ENCODE measurements around the gene ZMYM2.

Gene ZMYM2

GRCh38 chr13:20049558-20050473 lies 91.3 kb downstream of the ZMYM2 start:
- no peak for DNase-seq

GRCh38 chr13:20051366-20051765 lies 92.8 kb downstream of the ZMYM2 start:
- DNase-seq = no peak

DNA sequence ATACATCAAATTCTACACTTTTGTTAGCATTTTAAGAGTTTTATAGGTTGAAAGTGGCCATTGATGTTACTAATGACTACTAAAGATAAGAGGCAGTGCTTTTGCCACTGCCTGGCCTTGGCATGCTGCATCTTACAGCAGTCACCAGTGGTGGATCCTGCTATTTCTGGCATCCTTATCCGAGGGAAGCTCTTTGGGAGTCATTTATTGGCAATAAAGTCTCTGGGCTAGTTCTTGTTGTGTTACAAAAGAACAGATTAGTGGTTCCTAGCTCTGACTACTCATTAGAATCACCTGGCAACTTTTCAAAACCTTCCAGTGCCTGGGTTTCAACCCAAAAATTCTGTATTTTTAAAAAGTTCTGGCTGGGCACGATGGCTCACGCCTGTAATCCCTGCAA lies 94.5 kb downstream of the ZMYM2 start:
- no peak for DNase-seq

DNA sequence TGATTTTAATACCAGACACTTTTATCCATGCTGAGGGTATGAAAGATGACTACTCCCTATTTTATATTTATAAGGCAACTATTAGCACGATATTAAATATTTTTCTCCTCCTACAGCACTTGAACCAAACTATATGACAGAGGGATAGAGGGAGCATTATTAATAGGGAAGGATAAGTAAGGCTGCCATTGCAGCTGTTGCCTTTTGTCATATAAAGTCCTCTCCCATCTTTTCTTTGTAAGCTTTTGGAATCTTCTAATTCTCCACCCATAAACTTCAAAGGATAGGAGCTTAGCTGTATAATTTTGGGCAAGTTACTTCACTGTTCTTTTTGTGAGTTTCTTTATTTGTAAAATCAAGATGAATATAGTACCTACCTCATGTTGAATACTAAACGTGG lies 95.4 kb downstream of the ZMYM2 start:
- no peak for DNase-seq

- DNase-seq = no peak
Measured at GRCh38 chr13:20054586-20054985, 96.1 kb downstream of the ZMYM2 start.

GRCh38 chr13:20057214-20057613 lies 98.7 kb downstream of the ZMYM2 start:
- no peak for DNase-seq

DNA sequence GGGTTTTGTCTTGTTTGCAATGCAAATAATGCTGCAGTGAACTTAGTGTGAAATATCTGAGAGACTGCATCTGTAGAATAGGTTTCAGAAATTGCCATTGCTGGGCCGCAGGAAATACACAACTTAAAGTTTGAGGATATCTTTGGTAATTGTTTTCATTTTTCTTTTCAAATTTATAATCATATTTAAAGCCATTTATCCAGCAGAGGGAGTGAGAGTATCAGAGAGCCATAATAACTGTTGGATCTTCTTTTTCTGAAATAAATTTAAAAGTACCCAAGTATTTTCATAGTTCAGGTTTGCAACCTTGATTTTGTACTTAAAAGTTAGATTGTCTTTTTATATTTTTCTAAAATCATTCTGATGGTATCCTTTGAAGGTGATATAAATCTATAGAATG lies 99.4 kb downstream of the ZMYM2 start:
- DNase-seq = no peak

GRCh38 chr13:20058476-20058875 lies 99.9 kb downstream of the ZMYM2 start:
- DNase-seq = no peak

- no peak for DNase-seq
Measured at GRCh38 chr13:20064128-20064527, 105.6 kb downstream of the ZMYM2 start.

GRCh38 chr13:20065516-20065915 lies 107.0 kb downstream of the ZMYM2 start:
- no peak for DNase-seq

GRCh38 chr13:20069956-20070355 lies 111.4 kb downstream of the ZMYM2 start:
- no peak for DNase-seq

DNA sequence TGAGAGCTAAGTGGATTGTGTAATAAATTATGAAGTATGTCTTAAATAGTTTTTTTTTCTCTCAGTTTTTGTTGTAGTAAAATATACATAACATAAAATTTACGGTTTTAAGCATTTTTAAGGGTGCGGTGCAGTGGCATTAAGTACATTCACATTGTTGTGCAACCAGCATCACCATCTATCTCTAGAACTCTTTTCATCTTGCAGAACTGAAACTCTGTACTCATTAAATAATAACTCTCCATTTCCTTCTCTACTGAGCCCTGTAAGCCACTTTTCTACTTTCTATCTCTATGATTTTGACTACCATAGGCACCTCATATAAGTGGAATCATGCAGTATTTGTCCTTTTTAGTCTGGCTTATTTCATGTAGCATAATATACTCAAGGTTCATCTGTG lies 115.2 kb downstream of the ZMYM2 start:
- no peak for DNase-seq

GRCh38 chr13:20074966-20075365 lies 116.4 kb downstream of the ZMYM2 start:
- no peak for DNase-seq

GRCh38 chr13:20077086-20077485 lies 118.6 kb downstream of the ZMYM2 start:
- no peak for DNase-seq

DNA sequence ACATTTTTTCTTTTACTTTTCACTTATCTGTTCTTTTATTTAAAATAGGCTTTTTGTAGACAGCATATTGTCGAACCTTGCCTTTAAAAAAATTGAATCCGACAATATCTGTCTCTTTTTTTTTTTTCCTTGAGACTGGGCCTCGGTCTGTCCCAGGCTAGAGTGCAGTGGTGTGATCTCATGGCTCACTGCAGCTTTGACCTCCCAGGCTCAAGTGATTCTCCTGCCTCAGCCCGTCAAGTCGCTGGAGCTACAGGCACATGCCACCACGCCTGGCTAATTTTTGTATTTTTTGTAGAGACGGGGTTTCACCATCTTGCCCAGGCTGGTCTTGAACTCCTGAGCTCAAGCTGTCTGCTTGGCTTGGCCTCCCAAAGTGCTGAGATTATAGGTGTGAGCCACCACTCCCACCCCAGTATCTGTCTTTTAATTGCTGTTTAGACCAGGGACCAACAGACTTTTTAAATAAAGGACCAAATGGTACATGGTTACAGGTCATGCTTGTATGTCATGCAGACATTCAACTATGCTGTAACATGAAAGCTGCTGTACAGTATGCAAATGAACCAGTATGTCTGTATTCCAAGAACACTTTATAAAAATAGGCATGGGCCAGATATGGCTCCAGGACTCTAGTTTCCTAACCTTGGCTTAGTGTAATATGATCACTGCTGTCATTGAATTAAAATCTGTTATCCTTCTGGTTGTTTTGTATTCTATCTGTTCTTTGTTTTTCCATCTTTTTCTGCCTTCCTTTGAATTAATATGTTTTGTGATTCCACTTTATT lies 122.0 kb downstream of the ZMYM2 start:
- DNase-seq = no peak

DNA sequence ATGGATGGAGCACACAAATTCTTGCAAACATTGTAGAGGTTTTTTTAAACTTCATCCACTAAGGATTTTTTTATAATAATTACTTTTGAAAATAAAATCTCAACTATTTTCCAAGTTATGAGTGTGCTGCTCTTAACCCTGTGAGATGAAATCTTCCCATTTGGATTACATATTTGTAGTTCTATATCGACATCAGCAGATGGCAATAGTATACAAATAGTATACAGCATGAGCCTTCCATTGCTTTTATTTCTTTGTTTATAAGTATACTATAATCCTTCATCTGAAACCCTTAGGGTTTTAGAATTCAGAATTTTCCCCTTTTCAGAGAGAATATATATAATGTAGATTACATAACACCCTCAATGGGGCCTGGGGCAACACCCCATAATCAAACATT lies 131.8 kb downstream of the ZMYM2 start:
- DNase-seq = no peak

GRCh38 chr13:20093951-20094350 lies 135.4 kb downstream of the ZMYM2 start:
- DNase-seq = no peak

DNA sequence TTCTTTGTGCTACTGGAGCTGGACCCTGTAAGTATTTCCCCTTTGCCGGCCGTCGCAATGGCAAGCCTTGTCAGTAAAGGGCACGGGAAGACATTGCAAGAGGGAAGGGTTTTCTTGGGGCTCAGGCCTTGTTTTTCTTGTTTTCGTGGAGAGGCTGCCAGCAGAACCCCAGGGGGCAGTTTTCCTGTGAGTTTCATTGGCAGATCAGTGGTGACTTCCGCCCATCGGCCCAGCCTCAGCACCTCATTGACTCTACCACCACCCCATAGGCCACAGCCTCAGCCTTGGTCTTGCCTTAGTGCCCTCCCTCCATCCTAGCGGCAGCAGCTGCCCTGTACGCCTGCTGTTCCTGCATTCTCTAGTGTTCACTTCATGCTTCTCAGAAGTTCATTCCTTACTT lies 140.8 kb downstream of the ZMYM2 start:
- no peak for DNase-seq

DNA sequence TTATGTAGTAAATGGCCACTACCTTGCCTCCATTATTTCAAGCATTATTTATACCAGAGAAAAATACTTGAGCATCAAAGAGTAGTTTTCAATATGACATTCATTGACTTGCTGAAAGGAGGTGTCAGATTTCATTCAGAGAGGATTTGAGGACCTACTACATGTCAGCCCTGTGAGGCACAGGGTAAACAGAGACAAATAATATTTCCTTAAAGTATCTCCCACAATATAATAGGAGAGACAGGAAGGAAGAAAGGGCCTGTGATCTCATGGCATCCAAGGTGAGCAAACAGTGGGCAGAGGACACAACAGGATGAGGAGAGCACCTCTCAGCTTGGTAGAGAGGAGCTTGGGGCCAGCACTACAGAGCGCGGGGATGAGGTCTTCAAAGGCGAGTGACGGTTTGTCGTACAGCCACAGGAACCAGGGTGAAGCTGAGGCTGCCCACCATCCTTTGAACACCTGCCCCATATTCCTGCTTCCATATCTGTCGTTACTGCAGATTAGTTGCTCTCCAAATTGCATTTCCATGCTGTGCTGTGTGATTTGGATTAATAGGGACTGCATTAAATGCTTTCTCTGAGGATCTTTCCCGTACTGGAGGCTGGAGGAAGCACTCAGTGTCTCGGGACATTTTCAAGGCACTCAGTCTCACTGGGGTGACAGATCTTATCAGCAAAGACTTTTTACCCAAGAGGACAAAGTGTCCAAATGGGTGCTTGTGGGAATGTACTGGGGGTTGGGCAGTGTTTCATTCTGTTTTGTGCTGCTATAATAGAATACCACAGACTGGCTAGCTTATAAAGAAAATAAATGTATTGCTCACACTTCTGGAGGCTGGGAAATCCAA lies 143.2 kb downstream of the ZMYM2 start:
- no peak for DNase-seq

GRCh38 chr13:20102525-20103180 lies 144.1 kb downstream of the ZMYM2 start:
- DNase-seq = no peak

DNA sequence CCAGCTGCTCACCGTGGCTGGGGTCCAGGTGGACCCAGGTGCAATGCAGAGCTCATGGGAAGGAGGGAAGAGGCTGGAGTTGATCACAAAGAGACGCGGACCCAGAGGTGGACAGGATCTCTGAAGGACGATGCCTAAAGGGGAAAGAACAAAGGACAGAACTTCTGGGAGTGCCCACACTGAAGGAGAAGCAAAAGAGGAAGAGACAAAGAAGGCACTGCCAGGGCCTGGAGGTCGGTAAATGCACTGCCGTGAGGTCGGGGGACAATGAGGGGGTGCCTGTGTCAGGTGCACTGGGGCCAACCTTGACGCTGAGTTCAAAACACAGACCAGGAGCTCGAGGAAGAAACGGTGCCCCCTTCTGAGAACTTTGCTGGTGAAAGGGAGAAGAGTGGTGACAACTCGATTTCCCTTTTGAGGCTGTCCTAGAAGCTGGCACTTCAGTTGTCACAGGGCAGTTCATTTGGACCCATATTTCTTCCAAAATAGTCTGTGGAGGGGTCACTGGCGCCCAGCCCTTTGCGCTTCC lies 146.7 kb downstream of the ZMYM2 start:
- DNase-seq = no peak

DNA sequence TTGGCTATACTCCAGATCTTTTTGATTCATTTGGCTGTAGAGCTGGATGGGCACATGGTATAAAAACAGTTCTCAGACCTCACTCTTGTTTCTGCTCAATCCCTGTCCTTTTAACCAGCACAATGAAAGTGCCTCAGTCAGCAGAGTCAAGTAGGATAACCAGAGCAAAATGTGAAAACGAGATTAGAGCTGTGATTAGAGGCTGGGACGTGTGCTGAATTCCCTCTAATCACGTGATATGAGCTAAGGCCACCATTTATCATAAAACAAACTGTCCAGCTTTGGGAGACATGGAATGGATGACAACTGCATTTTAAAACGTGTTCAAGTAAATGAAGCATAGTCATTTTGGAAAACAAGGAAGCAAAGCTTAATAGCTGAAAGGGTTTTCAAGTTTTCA lies 148.2 kb downstream of the ZMYM2 start:
- no peak for DNase-seq

Measured in NCI-H187 (cell line).